Measurements from ENCODE around the gene SLC31A1. TPM values are rescaled to one million over a fixed set of nuclear protein-coding genes. Genes with fewer than 3 reads are reported as not detected.
A peak's percentile ranks its signal among the peaks of the same experiment; 100 is the strongest.

SLC31A1 gene
- total RNA-seq (10 to 100 TPM; 11.4 to 20.7 (median 13.7) TPM), polyA plus RNA-seq (6.0 TPM)
- long read RNA-seq, donor 1, full-length matches to known transcripts: 38 of 42 reads
- long read RNA-seq, donor 1, partial matches to known transcripts: 2 of 42 reads
- long read RNA-seq, donor 1, other reads (novel, unspliced or antisense): 2 of 42 reads
- long read RNA-seq, donor 2, full-length matches to known transcripts: 7 of 10 reads
- long read RNA-seq, donor 2, partial matches to known transcripts: 2 of 10 reads
- long read RNA-seq, donor 2, other reads (novel, unspliced or antisense): 1 of 10 reads
- long read RNA-seq, donor 3, full-length matches to known transcripts: 114 of 140 reads
- long read RNA-seq, donor 3, partial matches to known transcripts: 15 of 140 reads
- long read RNA-seq, donor 3, other reads (novel, unspliced or antisense): 11 of 140 reads
- long read RNA-seq, donor 4, full-length matches to known transcripts: 15 of 16 reads
- long read RNA-seq, donor 4, partial matches to known transcripts: 0 of 16 reads
- long read RNA-seq, donor 4, other reads (novel, unspliced or antisense): 1 of 16 reads

- Histone ChIP-seq H3K4me3 (ENCODE audit: low read length) (peak within 1 kb of the TSS; percentile 98), H3K27me3 (ENCODE audit: control insufficient read depth, insufficient read depth) (no peaks in the 10 kb centered on the region), H3K9me3 (ENCODE audit: control insufficient read depth, low read length) (no peaks in the 10 kb centered on the region), H3K27ac (ENCODE audit: low read length) (peak within 1 kb of the TSS; percentile 94), H3K4me1 (ENCODE audit: control insufficient read depth, insufficient read depth, low read length) (peaks cover 2% of the 10 kb centered on the region)
- ATAC-seq (peak; percentile 100), DNase-seq (peak; percentile 98 to 99 (median 99))
- under 1% methylated on average over 65 of the region's 65 CpGs for WGBS
- intact Hi-C loops (cut with DNase I): no loop called here
Observed at GRCh38 chr9:113221003-113221799, at the start of gene SLC31A1, which contains the start of gene FKBP15. Gene SLC31A1, plus strand, starts transcription at chr9:113221544. Its CDS starts 34,605 bp downstream, at chr9:113256149. Gene FKBP15, minus strand, starts transcription at chr9:113221277. Its CDS starts 34 bp downstream, at chr9:113221243.

- H3K4me3 ChIP-seq (ENCODE audit: low read length): no peak overlapping the region
- no peaks in the 10 kb centered on the region for H3K9me3 ChIP-seq (ENCODE audit: control insufficient read depth, low read length)
- intact Hi-C loops (cut with DNase I): no loop called here
- H3K4me1 ChIP-seq (ENCODE audit: control insufficient read depth, insufficient read depth, low read length): no peaks in the 10 kb centered on the region
- DNase-seq (no peak), ATAC-seq (no peak)
- no peaks in the 10 kb centered on the region for H3K27me3 ChIP-seq (ENCODE audit: control insufficient read depth, insufficient read depth)
- no peak overlapping the region for H3K27ac ChIP-seq (ENCODE audit: low read length)
- WGBS: 88% methylated on average over 3 of the region's 3 CpGs
Observed at GRCh38 chr9:113173341-113173740, 48.0 kb upstream of the SLC31A1 start.

- Histone ChIP-seq H3K4me1 (ENCODE audit: control insufficient read depth, insufficient read depth, low read length) (no peaks in the 10 kb centered on the region), H3K27me3 (ENCODE audit: control insufficient read depth, insufficient read depth) (no peaks in the 10 kb centered on the region), H3K27ac (ENCODE audit: low read length) (no peak overlapping the region), H3K9me3 (ENCODE audit: control insufficient read depth, low read length) (no peaks in the 10 kb centered on the region), H3K4me3 (ENCODE audit: low read length) (no peak overlapping the region)
- intact Hi-C loops (cut with DNase I): no loop called here
- WGBS: 94% methylated on average over 6 of the region's 6 CpGs
- DNase-seq: no peak
- no peak for ATAC-seq
Observed at GRCh38 chr9:113176803-113177202, 44.5 kb upstream of the SLC31A1 start.

- WGBS: 97% methylated on average over 2 of the region's 2 CpGs
Observed at GRCh38 chr9:113177251-113177650, 44.1 kb upstream of the SLC31A1 start.

GRCh38 chr9:113178087-113178486 lies 43.3 kb upstream of the SLC31A1 start:
- H3K9me3 ChIP-seq (ENCODE audit: control insufficient read depth, low read length): no peaks in the 10 kb centered on the region
- no peak overlapping the region for H3K4me3 ChIP-seq (ENCODE audit: low read length)
- H3K27me3 ChIP-seq (ENCODE audit: control insufficient read depth, insufficient read depth): no peaks in the 10 kb centered on the region
- ATAC-seq: no peak
- no peaks in the 10 kb centered on the region for H3K4me1 ChIP-seq (ENCODE audit: control insufficient read depth, insufficient read depth, low read length)
- no peak overlapping the region for H3K27ac ChIP-seq (ENCODE audit: low read length)
- DNase-seq: no peak
- WGBS: 84% methylated on average over 1 of the region's 1 CpG
- intact Hi-C loops (cut with DNase I): no loop called here

More at GRCh38 chr9:113177251-113177650, 44.1 kb upstream of the SLC31A1 start:
- no peaks in the 10 kb centered on the region for H3K27me3 ChIP-seq (ENCODE audit: control insufficient read depth, insufficient read depth)
- intact Hi-C loops (cut with DNase I): no loop called here
- H3K27ac ChIP-seq (ENCODE audit: low read length): no peak overlapping the region
- DNase-seq (no peak), ATAC-seq (no peak)
- no peaks in the 10 kb centered on the region for H3K9me3 ChIP-seq (ENCODE audit: control insufficient read depth, low read length)
- no peaks in the 10 kb centered on the region for H3K4me1 ChIP-seq (ENCODE audit: control insufficient read depth, insufficient read depth, low read length)
- H3K4me3 ChIP-seq (ENCODE audit: low read length): no peak overlapping the region

- Histone ChIP-seq H3K4me1 (ENCODE audit: control insufficient read depth, insufficient read depth, low read length) (no peaks in the 10 kb centered on the region), H3K27ac (ENCODE audit: low read length) (no peak overlapping the region), H3K27me3 (ENCODE audit: control insufficient read depth, insufficient read depth) (no peaks in the 10 kb centered on the region), H3K9me3 (ENCODE audit: control insufficient read depth, low read length) (no peaks in the 10 kb centered on the region), H3K4me3 (ENCODE audit: low read length) (no peak overlapping the region)
- DNase-seq (no peak), ATAC-seq (peak; percentile 29 to 64)
- WGBS: 70% methylated on average over 1 of the region's 1 CpG
- intact Hi-C loops (cut with DNase I): no loop called here
Observed at GRCh38 chr9:113179839-113180238, 41.5 kb upstream of the SLC31A1 start.

- Histone ChIP-seq H3K4me3 (ENCODE audit: low read length) (no peak overlapping the region), H3K27ac (ENCODE audit: low read length) (no peak overlapping the region), H3K27me3 (ENCODE audit: control insufficient read depth, insufficient read depth) (no peaks in the 10 kb centered on the region), H3K9me3 (ENCODE audit: control insufficient read depth, low read length) (no peaks in the 10 kb centered on the region), H3K4me1 (ENCODE audit: control insufficient read depth, insufficient read depth, low read length) (no peaks in the 10 kb centered on the region)
- intact Hi-C loops (cut with DNase I): no loop called here
- ATAC-seq: no peak
- no peak for DNase-seq
Observed at GRCh38 chr9:113181165-113181564, 40.2 kb upstream of the SLC31A1 start.

GRCh38 chr9:113183956-113184488 lies 37.3 kb upstream of the SLC31A1 start:
- Histone ChIP-seq H3K27ac (ENCODE audit: low read length) (no peak overlapping the region), H3K9me3 (ENCODE audit: control insufficient read depth, low read length) (no peaks in the 10 kb centered on the region), H3K4me3 (ENCODE audit: low read length) (no peak overlapping the region), H3K4me1 (ENCODE audit: control insufficient read depth, insufficient read depth, low read length) (no peaks in the 10 kb centered on the region), H3K27me3 (ENCODE audit: control insufficient read depth, insufficient read depth) (no peaks in the 10 kb centered on the region)
- intact Hi-C loops (cut with DNase I): no loop called here
- 87% methylated on average over 2 of the region's 2 CpGs for WGBS
- ATAC-seq: no peak
- DNase-seq: no peak

GRCh38 chr9:113184539-113184938 lies 36.8 kb upstream of the SLC31A1 start:
- ATAC-seq (no peak), DNase-seq (no peak)
- 87% methylated on average over 2 of the region's 2 CpGs for WGBS
- no peaks in the 10 kb centered on the region for H3K27me3 ChIP-seq (ENCODE audit: control insufficient read depth, insufficient read depth)
- no peaks in the 10 kb centered on the region for H3K4me1 ChIP-seq (ENCODE audit: control insufficient read depth, insufficient read depth, low read length)
- no peak overlapping the region for H3K4me3 ChIP-seq (ENCODE audit: low read length)
- no peak overlapping the region for H3K27ac ChIP-seq (ENCODE audit: low read length)
- intact Hi-C loops (cut with DNase I): no loop called here
- H3K9me3 ChIP-seq (ENCODE audit: control insufficient read depth, low read length): no peaks in the 10 kb centered on the region

- DNase-seq (no peak), ATAC-seq (no peak)
- H3K4me1 ChIP-seq (ENCODE audit: control insufficient read depth, insufficient read depth, low read length): no peaks in the 10 kb centered on the region
- H3K27ac ChIP-seq (ENCODE audit: low read length): no peak overlapping the region
- intact Hi-C loops (cut with DNase I): no loop called here
- H3K9me3 ChIP-seq (ENCODE audit: control insufficient read depth, low read length): no peaks in the 10 kb centered on the region
- no peak overlapping the region for H3K4me3 ChIP-seq (ENCODE audit: low read length)
- no peaks in the 10 kb centered on the region for H3K27me3 ChIP-seq (ENCODE audit: control insufficient read depth, insufficient read depth)
- 81% methylated on average over 4 of the region's 4 CpGs for WGBS
Observed at GRCh38 chr9:113185271-113185670, 36.1 kb upstream of the SLC31A1 start.

Measured in right cardiac atrium (tissue), 5 donors.